BE2C (cell line): ENCODE measurements around the gene NDUFS5.

Source experiments
- DNase-seq: peaks from one replicate; pipeline ENCODE4 v3.0.0-alpha.2; 2020
- H3K27me3 ChIP-seq: fragments of 250-450 bp; sonication (Bioruptor Pico); 2 replicates; pipeline ENCODE4 v1.5.1; 2020; ENCODE audit warnings: mild to moderate bottlenecking
- H3K36me3 ChIP-seq: fragments of 250-450 bp; sonication (Bioruptor Pico); 2 replicates; pipeline ENCODE4 v1.5.1; 2020; ENCODE audit warnings: mild to moderate bottlenecking
- H3K4me1 ChIP-seq: fragments of 250-450 bp; sonication (Bioruptor Pico); 2 replicates; pipeline ENCODE4 v1.5.1; 2020
- H3K4me3 ChIP-seq: 2 replicates; pipeline ENCODE4 v1.5.1; 2011; ENCODE audit warnings: low read depth, low read length
- H3K9me3 ChIP-seq: fragments of 250-450 bp; sonication (Bioruptor Pico); 2 replicates; pipeline ENCODE4 v1.5.1; 2020
- TF ChIP-seq, protein P1 (sequence below): IDR thresholded peaks from 2 replicates; pipeline ENCODE4 v1.5.1; 2012; ENCODE audit warnings: mild to moderate bottlenecking, low read depth, low read length

The NDUFS5 gene

DNA sequence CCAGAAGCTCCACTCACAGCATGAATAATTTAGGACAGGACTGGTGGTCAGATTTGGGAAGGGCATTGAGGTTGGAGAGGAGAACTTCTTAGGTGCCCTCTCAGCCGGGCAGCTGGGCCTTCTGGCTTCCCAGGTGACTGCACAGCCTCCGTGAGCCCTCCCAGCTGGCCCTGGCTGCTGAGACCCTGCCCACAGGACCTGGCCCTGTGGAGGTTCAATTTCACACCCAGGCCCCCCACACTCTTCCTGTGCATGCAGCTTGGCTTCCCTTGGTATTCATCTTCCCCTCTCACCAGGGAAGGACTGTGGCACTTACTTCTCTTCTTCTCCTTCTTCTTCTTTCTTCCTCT, 50.6 kb downstream of the NDUFS5 start:
- Histone ChIP-seq H3K4me3 (no peak overlapping the region), H3K36me3 (no peaks in the 10 kb centered on the region), H3K27me3 (0 out of 2 replicates have a peak, but pooled peaks cover 5% of the 10 kb centered on the region), H3K4me1 (no peaks in the 10 kb centered on the region), H3K9me3 (no peaks in the 10 kb centered on the region)
- TF ChIP-seq, protein P1, sequence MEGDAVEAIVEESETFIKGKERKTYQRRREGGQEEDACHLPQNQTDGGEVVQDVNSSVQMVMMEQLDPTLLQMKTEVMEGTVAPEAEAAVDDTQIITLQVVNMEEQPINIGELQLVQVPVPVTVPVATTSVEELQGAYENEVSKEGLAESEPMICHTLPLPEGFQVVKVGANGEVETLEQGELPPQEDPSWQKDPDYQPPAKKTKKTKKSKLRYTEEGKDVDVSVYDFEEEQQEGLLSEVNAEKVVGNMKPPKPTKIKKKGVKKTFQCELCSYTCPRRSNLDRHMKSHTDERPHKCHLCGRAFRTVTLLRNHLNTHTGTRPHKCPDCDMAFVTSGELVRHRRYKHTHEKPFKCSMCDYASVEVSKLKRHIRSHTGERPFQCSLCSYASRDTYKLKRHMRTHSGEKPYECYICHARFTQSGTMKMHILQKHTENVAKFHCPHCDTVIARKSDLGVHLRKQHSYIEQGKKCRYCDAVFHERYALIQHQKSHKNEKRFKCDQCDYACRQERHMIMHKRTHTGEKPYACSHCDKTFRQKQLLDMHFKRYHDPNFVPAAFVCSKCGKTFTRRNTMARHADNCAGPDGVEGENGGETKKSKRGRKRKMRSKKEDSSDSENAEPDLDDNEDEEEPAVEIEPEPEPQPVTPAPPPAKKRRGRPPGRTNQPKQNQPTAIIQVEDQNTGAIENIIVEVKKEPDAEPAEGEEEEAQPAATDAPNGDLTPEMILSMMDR = no peak
- DNase-seq = no peak

DNA sequence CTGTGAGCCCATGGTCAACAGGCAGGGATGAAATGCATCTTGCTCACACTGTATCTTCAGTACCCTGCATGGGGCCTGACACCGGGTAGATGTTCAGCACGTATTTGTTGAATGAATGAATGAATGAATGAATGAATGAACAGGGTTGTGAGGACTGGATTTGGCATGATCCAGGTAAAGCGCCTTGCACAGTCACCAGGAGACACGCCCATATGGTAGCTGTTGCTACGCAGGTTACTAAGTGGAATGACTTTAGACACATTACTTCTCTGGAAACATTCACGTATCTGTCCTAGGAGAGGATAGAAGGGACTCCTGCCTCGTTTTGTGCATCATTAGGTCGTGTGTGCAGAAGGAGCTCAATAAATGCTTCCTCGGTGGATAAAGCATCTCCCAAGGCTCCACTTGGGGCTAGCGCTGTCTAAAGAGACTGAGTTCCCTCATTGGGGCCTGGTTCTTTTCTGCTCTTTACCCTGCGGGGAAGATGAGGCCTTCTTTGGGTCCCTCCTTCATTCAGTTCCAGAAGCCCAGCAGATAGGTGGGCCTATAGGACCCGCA, 54.2 kb downstream of the NDUFS5 start:
- H3K27me3 ChIP-seq = peaks cover 11% of the 10 kb centered on the region
- H3K9me3 ChIP-seq = no peaks in the 10 kb centered on the region
- TF ChIP-seq, protein P1 = no peak
- H3K4me1 ChIP-seq = no peaks in the 10 kb centered on the region
- no peaks in the 10 kb centered on the region for H3K36me3 ChIP-seq
- DNase-seq = no peak
- no peak overlapping the region for H3K4me3 ChIP-seq

DNA sequence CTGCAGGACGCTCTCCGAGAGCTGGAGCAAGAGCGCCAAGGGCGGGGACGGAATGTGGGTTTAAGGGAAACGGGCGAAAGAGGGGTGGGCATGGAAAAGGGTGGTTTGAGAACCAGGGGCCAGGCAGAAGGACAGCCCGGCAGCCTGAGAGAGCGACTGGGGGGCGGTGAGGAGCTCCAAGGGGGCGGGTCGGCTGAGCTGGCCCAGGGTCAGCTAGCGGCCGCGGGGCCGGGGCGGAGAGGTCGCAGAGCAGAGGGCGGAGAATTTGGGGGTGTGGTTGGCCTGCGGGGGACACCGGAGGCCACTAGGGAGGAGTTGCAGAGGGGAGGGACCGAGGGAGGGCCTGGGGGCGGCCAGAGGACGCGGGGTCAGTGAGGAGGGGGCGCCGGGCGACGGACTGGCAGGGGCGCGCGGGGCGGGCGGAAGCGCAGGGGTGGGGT, 54.7 kb downstream of the NDUFS5 start:
- TF ChIP-seq, protein P1 = no peak
- Histone ChIP-seq H3K4me3 (no peak overlapping the region), H3K9me3 (no peaks in the 10 kb centered on the region), H3K36me3 (no peaks in the 10 kb centered on the region), H3K4me1 (no peaks in the 10 kb centered on the region), H3K27me3 (peaks cover 11% of the 10 kb centered on the region)
- no peak for DNase-seq

DNA sequence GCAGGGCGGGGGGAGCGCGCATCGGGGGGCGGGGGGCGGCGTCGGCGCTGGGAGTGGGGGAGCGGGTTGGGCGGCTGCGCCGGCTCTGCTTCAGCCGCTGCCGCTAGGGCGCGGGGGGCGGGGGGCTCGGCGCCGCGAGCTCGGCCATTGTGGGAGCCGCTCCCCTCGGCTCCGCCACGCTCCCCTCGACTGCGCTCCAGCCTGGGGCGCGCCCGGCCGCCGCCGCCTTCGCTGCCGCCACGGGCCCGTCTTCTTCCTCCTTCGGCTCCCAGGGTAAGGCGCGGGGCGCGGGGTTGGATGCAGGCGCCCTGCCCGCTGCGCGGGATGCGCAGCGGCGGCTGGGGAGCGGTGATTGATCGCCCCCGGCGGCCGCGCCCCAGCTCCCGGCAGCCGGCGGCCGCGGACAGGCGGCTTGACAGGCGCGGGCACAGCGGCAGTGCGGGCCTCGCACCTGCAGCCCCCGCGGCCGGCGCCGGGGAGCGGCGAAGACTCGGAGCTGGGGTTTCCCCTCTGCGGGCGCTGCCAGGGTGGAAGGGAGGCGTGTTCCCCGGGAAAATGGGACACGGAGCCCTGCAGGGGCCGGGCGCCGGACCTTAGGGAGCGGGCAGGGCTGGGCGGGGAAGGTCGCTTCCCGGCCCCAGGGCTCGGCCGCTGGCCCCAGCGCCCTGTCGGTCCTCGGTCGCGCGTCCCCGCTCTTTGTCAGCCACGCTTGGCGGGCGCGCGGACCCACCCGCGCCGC, 55.3 kb downstream of the NDUFS5 start:
- TF ChIP-seq, protein P1 = no peak
- DNase-seq = peak; percentile 18
- H3K4me3 ChIP-seq = no peak overlapping the region
- no peaks in the 10 kb centered on the region for H3K9me3 ChIP-seq
- H3K36me3 ChIP-seq = no peaks in the 10 kb centered on the region
- H3K27me3 ChIP-seq = peaks cover 11% of the 10 kb centered on the region
- H3K4me1 ChIP-seq = no peaks in the 10 kb centered on the region

DNA sequence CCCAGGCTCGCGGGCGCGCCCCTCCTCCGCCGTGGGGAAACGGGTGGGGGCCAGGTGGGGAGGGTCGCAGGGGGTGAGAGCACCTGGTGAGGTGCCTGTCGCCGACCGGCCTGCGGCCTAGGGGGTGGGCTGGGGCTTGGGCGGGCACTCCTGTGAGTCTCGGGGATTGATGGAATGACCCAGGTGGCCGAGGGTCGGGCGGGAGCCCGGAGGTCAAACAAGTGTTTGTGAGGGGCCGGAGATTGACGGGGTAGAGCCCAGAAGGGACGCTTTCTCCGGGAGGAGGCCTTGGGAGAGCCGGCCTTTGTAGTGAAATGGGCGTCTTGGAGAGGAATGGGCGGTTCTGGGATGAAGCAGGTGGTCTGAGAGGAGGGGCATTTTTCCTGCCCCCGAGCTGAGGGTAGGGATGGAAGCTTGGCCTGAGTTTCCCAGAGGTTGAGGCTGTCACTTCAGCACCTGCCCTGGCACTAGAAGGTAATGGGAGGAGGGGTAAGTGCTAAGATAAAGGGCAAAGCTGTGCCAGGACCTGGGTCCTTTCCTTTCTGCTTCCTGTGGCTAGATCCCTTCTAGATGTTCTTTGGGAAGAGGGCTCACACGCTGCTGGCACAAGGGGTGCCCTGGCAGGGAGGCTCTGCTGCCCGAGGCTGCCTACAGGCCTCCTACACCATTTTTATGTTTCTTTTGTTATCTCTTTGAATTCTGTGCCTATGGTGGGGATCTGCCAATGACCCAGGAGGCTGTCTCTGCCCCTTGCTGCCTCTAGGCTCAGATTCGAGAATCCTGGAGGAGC, 56.1 kb downstream of the NDUFS5 start:
- Histone ChIP-seq H3K9me3 (no peaks in the 10 kb centered on the region), H3K36me3 (no peaks in the 10 kb centered on the region), H3K4me3 (no peak overlapping the region), H3K4me1 (no peaks in the 10 kb centered on the region), H3K27me3 (peaks cover 11% of the 10 kb centered on the region)
- TF ChIP-seq, protein P1 = no peak
- no peak for DNase-seq
